HEK293T (cell line): ENCODE results near the gene ANKRD42.

Experiments used
- CTCF ChIA-PET: fragments of 350-600 bp; formaldehyde crosslinking; extraction: SDS; loops from one replicate; lab custom pipeline; 2021; ENCODE audit warnings: antibody characterized with exemption, inconsistent platforms; lab: Yijun Ruan, JAX
- POLR2A ChIA-PET: fragments of 350-600 bp; formaldehyde crosslinking; extraction: SDS; loops from one replicate; lab custom pipeline; 2020; ENCODE audit warnings: antibody characterized with exemption, inconsistent platforms; lab: Yijun Ruan, JAX
- DNase-seq: peaks from one replicate; pipeline ENCODE4 v3.0.0; 2012; ENCODE audit warnings: mixed read lengths; ENCODE audit errors: extremely low spot score
- ARNT ChIP-seq: fragments of 450-650 bp; IDR thresholded peaks from 2 replicates; pipeline ENCODE4 v1.6.1; 2017; ENCODE audit warnings: mild to moderate bottlenecking
- BHLHE40 ChIP-seq: fragments of 450-650 bp; IDR thresholded peaks from 2 replicates; pipeline ENCODE4 v1.6.1; 2016; ENCODE audit warnings: mild to moderate bottlenecking, moderate library complexity, borderline replicate concordance
- CTBP1 ChIP-seq: fragments of 450-650 bp; IDR thresholded peaks from 2 replicates; pipeline ENCODE4 v1.6.1; 2016; ENCODE audit warnings: borderline replicate concordance
- ELF4 ChIP-seq: fragments of 450-650 bp; IDR thresholded peaks from 2 replicates; pipeline ENCODE4 v1.6.1; 2017; ENCODE audit warnings: antibody characterized with exemption
- FOXA1 ChIP-seq: fragments of 450-650 bp; IDR thresholded peaks from 2 replicates; pipeline ENCODE4 v1.6.1; 2016; ENCODE audit warnings: mild to moderate bottlenecking
- FOXK2 ChIP-seq: fragments of 450-650 bp; IDR thresholded peaks from 2 replicates; pipeline ENCODE4 v1.6.1; 2016; ENCODE audit warnings: mild to moderate bottlenecking
- FOXM1 ChIP-seq: fragments of 450-650 bp; IDR thresholded peaks from 2 replicates; pipeline ENCODE4 v1.6.1; 2017; ENCODE audit warnings: mild to moderate bottlenecking, borderline replicate concordance
- HDGF ChIP-seq: fragments of 450-650 bp; IDR thresholded peaks from 2 replicates; pipeline ENCODE4 v1.6.1; 2017; ENCODE audit warnings: antibody characterized with exemption, borderline replicate concordance
- L3MBTL2 ChIP-seq: fragments of 450-650 bp; conservative IDR thresholded peaks from 2 replicates; pipeline ENCODE4 v1.6.1; 2016; ENCODE audit warnings: mild to moderate bottlenecking
- LEF1 ChIP-seq: fragments of 450-650 bp; IDR thresholded peaks from 2 replicates; pipeline ENCODE4 v1.6.1; 2017; ENCODE audit warnings: mild to moderate bottlenecking, borderline replicate concordance
- NFRKB ChIP-seq: fragments of 450-650 bp; IDR thresholded peaks from 2 replicates; pipeline ENCODE4 v1.6.1; 2016; ENCODE audit warnings: mild to moderate bottlenecking, moderate library complexity
- PKNOX1 ChIP-seq: fragments of 450-650 bp; IDR thresholded peaks from 2 replicates; pipeline ENCODE4 v1.6.1; 2016
- SP1 ChIP-seq: fragments of 450-650 bp; IDR thresholded peaks from 2 replicates; pipeline ENCODE4 v1.6.1; 2017
- SUZ12 ChIP-seq: fragments of 450-650 bp; IDR thresholded peaks from 2 replicates; pipeline ENCODE4 v1.6.1; 2016; ENCODE audit warnings: mild to moderate bottlenecking
- TARDBP ChIP-seq: fragments of 450-650 bp; IDR thresholded peaks from 2 replicates; pipeline ENCODE4 v1.6.1; 2016
- ZNF384 ChIP-seq: fragments of 450-650 bp; IDR thresholded peaks from 2 replicates; pipeline ENCODE4 v1.6.1; 2016

The ANKRD42 gene

GRCh38 chr11:83170865-83171264 is 22.6 kb upstream of the ANKRD42 start:
- ChIA-PET POLR2A (no interaction called here), CTCF (no interaction called here)
- DNase-seq: no peak
- TF ChIP-seq L3MBTL2 (no peak), FOXK2 (no peak)

- ChIA-PET POLR2A (interaction anchor here (1.2 kb wide), 1 partner anchor 21 kb away, joined by 3 read pairs; the partner anchor contains the start of gene ANKRD42), CTCF (no interaction called here)
- TF ChIP-seq SUZ12: no peak
- no peak for TF ChIP-seq PKNOX1
- TF ChIP-seq NFRKB: no peak
- TF ChIP-seq ZNF384: no peak
- TF ChIP-seq BHLHE40: no peak
- no peak for TF ChIP-seq CTBP1
- no peak for TF ChIP-seq ELF4
- no peak for TF ChIP-seq FOXK2
- TF ChIP-seq SP1: no peak
- TF ChIP-seq FOXM1: no peak
- no peak for TF ChIP-seq HDGF
- no peak for TF ChIP-seq FOXA1
- no peak for TF ChIP-seq ARNT
- no peak for DNase-seq
Measured at GRCh38 chr11:83172551-83172950, 21.0 kb upstream of the ANKRD42 start.

- CTCF ChIA-PET: no interaction called here
- POLR2A ChIA-PET: interaction anchor here (2.0 kb wide), 1 partner anchor 18 kb away, joined by 6 read pairs; the partner anchor contains the start of gene PCF11
- no peak for TF ChIP-seq SUZ12
- no peak for TF ChIP-seq L3MBTL2
- no peak for TF ChIP-seq HDGF
- TF ChIP-seq ELF4: no peak
- TF ChIP-seq ZNF384: no peak
- TF ChIP-seq FOXM1: no peak
- TF ChIP-seq TARDBP: no peak
- no peak for TF ChIP-seq BHLHE40
- TF ChIP-seq NFRKB: no peak
- TF ChIP-seq LEF1: no peak
- no peak for DNase-seq
Measured at GRCh38 chr11:83174008-83174407, 19.5 kb upstream of the ANKRD42 start.

- no peak for TF ChIP-seq FOXK2
- TF ChIP-seq HDGF: no peak
- TF ChIP-seq CTBP1: no peak
- TF ChIP-seq PKNOX1: no peak
- no peak for TF ChIP-seq SUZ12
- TF ChIP-seq SP1: no peak
- TF ChIP-seq FOXM1: no peak
- TF ChIP-seq ZNF384: no peak
- TF ChIP-seq NFRKB: no peak
- no peak for TF ChIP-seq LEF1
- TF ChIP-seq ARNT: no peak
- CTCF ChIA-PET: no interaction called here
- no peak for DNase-seq
- POLR2A ChIA-PET: no interaction called here
Measured at GRCh38 chr11:83175815-83176214, 17.7 kb upstream of the ANKRD42 start.

- POLR2A ChIA-PET: no interaction called here
- CTCF ChIA-PET: no interaction called here
- DNase-seq: no peak
- TF ChIP-seq L3MBTL2 (no peak), FOXA1 (no peak), PKNOX1 (no peak), LEF1 (no peak), FOXK2 (no peak), ARNT (no peak), ELF4 (no peak), BHLHE40 (no peak), NFRKB (no peak), SUZ12 (no peak), FOXM1 (no peak), HDGF (no peak), ZNF384 (no peak), SP1 (no peak), CTBP1 (no peak)
Measured at GRCh38 chr11:83181815-83182214, 11.7 kb upstream of the ANKRD42 start.

GRCh38 chr11:83185767-83186166 is 7.7 kb upstream of the ANKRD42 start:
- CTCF ChIA-PET: no interaction called here
- TF ChIP-seq PKNOX1 (no peak), ELF4 (no peak), SUZ12 (no peak), ZNF384 (no peak), FOXM1 (no peak), HDGF (no peak), LEF1 (no peak), FOXA1 (no peak), TARDBP (no peak), SP1 (no peak), NFRKB (no peak), CTBP1 (no peak), L3MBTL2 (no peak), BHLHE40 (no peak), FOXK2 (no peak), ARNT (no peak)
- DNase-seq: no peak
- POLR2A ChIA-PET: no interaction called here
